ENCODE results near the gene EDEM2.

Gene EDEM2

GRCh38 chr20:35088231-35089145, 58.6 kb downstream of the EDEM2 start:
- no peak for TF ChIP-seq CTCF (IDR thresholded peaks at IDR 0.05)

- no peak for TF ChIP-seq CTCF (IDR thresholded peaks at IDR 0.05)
Observed at GRCh38 chr20:35087791-35088190, 59.3 kb downstream of the EDEM2 start.

DNA sequence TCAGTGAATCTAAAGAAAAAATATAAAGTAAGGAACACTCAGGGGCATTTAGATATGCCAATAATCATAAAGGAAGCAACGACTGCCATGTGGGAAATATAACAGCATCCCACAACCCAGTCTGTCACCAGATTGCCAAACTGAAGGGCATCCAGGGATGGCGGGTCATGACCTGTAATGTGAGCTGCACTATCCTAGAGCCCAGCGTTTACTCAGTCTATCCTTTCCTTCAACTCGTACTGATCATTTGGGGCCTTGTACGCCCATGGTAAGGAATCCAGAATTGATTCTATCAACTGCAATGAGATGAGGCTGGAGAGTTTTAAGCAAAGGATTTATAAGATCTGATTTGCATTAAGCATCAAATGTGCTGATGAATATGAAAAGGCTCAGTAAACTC, 59.8 kb downstream of the EDEM2 start:
- TF ChIP-seq CTCF (IDR thresholded peaks at IDR 0.05): no peak

DNA sequence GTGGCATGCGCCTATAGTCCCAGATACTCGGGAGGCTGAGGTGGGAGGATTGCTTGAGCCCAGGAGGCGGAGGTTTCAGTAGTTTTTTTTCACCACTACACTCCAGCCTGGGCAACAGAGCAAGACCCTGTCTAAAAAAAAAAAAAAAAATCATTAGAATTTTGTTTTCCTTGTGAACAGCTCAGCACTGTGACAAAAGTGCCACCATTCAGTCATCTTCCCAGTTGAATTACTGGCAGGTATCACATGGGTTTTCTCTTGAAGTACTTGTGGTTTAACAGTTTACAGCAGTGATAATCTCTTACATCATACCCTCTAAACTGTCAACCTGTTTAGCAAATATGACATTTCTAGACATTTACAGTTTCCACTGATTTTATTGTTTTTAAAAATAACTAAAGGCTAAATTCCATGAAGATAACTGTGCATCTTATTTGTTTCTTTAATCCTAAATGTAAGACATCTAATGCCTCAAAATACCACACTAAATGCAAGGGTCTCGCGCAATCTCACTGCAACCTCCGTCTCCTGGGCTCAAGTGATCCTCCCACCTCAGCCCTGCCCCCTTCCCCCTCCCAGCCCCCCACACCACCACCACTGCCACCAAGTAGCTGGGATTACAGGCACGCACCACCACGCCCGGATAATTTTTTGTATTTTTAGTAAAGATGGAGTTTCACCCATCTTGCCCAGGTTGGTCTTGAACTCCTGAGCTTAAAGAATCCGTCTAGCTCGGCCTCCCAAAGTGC, 61.5 kb downstream of the EDEM2 start:
- TF ChIP-seq CTCF (IDR thresholded peaks at IDR 0.05): no peak

- TF ChIP-seq CTCF (IDR thresholded peaks at IDR 0.05): no peak
Observed at GRCh38 chr20:35084998-35085397, 62.1 kb downstream of the EDEM2 start.

- TF ChIP-seq CTCF (IDR thresholded peaks at IDR 0.05): no peak
Observed at GRCh38 chr20:35079472-35080347, 67.4 kb downstream of the EDEM2 start.

DNA sequence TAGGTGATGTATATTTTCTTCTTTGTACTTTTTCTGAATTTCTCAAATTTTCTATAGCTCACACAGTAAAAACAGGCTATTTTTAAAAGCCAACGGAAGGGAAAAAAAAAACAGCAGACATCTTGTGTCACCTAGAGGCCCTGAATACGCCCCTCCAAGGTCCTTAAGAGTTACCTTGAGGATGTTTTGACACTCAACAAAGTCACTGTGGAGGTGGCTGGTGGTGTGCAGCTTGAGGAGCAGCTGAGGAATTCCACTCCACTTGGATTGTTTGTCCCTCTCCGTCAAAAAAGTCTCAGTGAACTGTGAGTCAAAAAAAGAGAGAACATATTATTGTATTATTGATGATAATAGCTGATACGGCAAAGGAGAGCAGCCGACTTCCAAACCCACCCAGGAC, 69.3 kb downstream of the EDEM2 start:
- TF ChIP-seq CTCF (IDR thresholded peaks at IDR 0.05): no peak

All from LNCAP (cell line).